H9 (cell line): ENCODE data around the gene ZNF583. TPM values are rescaled to one million over a fixed set of nuclear protein-coding genes. Genes with fewer than 3 reads are reported as not detected.

ENCODE experiments used
- DNase-seq: peaks from one replicate; pipeline ENCODE4 v3.0.0-alpha.2; 2017
- H2AFZ ChIP-seq: one replicate; pipeline ENCODE4 v1.6.1; 2013; ENCODE audit warnings: mild to moderate bottlenecking, low read length, control low read depth, moderate library complexity
- H2AK5ac ChIP-seq: 2 replicates; pipeline ENCODE4 v1.6.1; 2013; ENCODE audit warnings: low read length, control low read depth, mixed read lengths; ENCODE audit not compliant: insufficient read length
- H2BK120ac ChIP-seq: one replicate; pipeline ENCODE4 v1.6.1; 2013; ENCODE audit warnings: low read depth, mild to moderate bottlenecking, low read length, control low read depth, inconsistent platforms; ENCODE audit not compliant: poor library complexity, severe bottlenecking
- H2BK12ac ChIP-seq: 2 replicates; pipeline ENCODE4 v1.6.1; 2013; ENCODE audit warnings: low read length, control low read depth, mixed read lengths, low read depth; ENCODE audit not compliant: insufficient read length
- H2BK15ac ChIP-seq: 2 replicates; pipeline ENCODE4 v1.6.1; 2013; ENCODE audit warnings: low read depth, low read length, control low read depth
- H2BK20ac ChIP-seq: one replicate; pipeline ENCODE4 v1.6.1; 2013; ENCODE audit warnings: low read depth, mild to moderate bottlenecking, low read length, control low read depth, inconsistent platforms; ENCODE audit not compliant: poor library complexity, severe bottlenecking
- H2BK5ac ChIP-seq: 2 replicates; pipeline ENCODE4 v1.6.1; 2013; ENCODE audit warnings: low read length, control low read depth, mixed read lengths; ENCODE audit not compliant: insufficient read length
- H3K14ac ChIP-seq: 2 replicates; pipeline ENCODE4 v1.6.1; 2013; ENCODE audit warnings: low read length, control low read depth; ENCODE audit not compliant: insufficient read depth
- H3K18ac ChIP-seq: 2 replicates; pipeline ENCODE4 v1.6.1; 2013; ENCODE audit warnings: low read depth, mild to moderate bottlenecking, mixed read lengths, low read length, control low read depth; ENCODE audit not compliant: insufficient read length
- H3K23ac ChIP-seq: 2 replicates; pipeline ENCODE4 v1.6.1; 2013; ENCODE audit warnings: low read length, control low read depth, mixed read lengths, low read depth; ENCODE audit not compliant: insufficient read length
- H3K23me2 ChIP-seq: 2 replicates; pipeline ENCODE4 v1.6.1; 2013; ENCODE audit warnings: low read depth, mild to moderate bottlenecking, mixed read lengths, low read length, control low read depth; ENCODE audit not compliant: insufficient read length, poor library complexity, severe bottlenecking
- H3K27ac ChIP-seq: 2 replicates; pipeline ENCODE4 v1.5.1; 2013; ENCODE audit warnings: low read length, control low read depth, mixed read lengths, low read depth; ENCODE audit not compliant: insufficient read length
- H3K27me3 ChIP-seq: 2 replicates; pipeline ENCODE4 v1.6.1; 2013; ENCODE audit warnings: low read length, control low read depth, inconsistent platforms; ENCODE audit not compliant: insufficient read depth
- H3K4ac ChIP-seq: 2 replicates; pipeline ENCODE4 v1.6.1; 2013; ENCODE audit warnings: low read depth, mild to moderate bottlenecking, control low read depth, inconsistent platforms, low read length, moderate library complexity
- H3K4me1 ChIP-seq: 2 replicates; pipeline ENCODE4 v1.6.1; 2013; ENCODE audit warnings: low read length, control low read depth, inconsistent platforms; ENCODE audit not compliant: insufficient read depth
- H3K4me2 ChIP-seq: 2 replicates; pipeline ENCODE4 v1.6.1; 2013; ENCODE audit warnings: low read length, control low read depth, mixed read lengths; ENCODE audit not compliant: insufficient read length, insufficient read depth
- H3K56ac ChIP-seq: 2 replicates; pipeline ENCODE4 v1.6.1; 2013; ENCODE audit warnings: low read depth, mild to moderate bottlenecking, mixed read lengths, low read length, control low read depth; ENCODE audit not compliant: insufficient read length
- H3K79me1 ChIP-seq: 2 replicates; pipeline ENCODE4 v1.6.1; 2013; ENCODE audit warnings: low read depth, mild to moderate bottlenecking, moderate library complexity, low read length, control low read depth, inconsistent platforms; ENCODE audit not compliant: insufficient read depth, poor library complexity, severe bottlenecking
- H3K79me2 ChIP-seq: 2 replicates; pipeline ENCODE4 v1.6.1; 2013; ENCODE audit warnings: low read length, control low read depth, inconsistent platforms; ENCODE audit not compliant: insufficient read depth
- H3K9ac ChIP-seq: 2 replicates; pipeline ENCODE4 v1.6.1; 2013; ENCODE audit warnings: low read length, control low read depth, mixed read lengths; ENCODE audit not compliant: insufficient read length; ENCODE audit errors: extremely low read depth
- H3K9me3 ChIP-seq: one replicate; pipeline ENCODE4 v1.6.1; 2013; ENCODE audit warnings: low read depth, low read length, inconsistent platforms; ENCODE audit not compliant: control insufficient read depth
- H3T11ph ChIP-seq: one replicate; pipeline ENCODE4 v1.6.1; 2013; ENCODE audit warnings: mild to moderate bottlenecking, low read length, control low read depth, inconsistent platforms
- H4K20me1 ChIP-seq: one replicate; pipeline ENCODE4 v1.6.1; 2013; ENCODE audit not compliant: control insufficient read depth, insufficient read length, insufficient read depth
- H4K5ac ChIP-seq: 2 replicates; pipeline ENCODE4 v1.6.1; 2013; ENCODE audit warnings: low read depth, mild to moderate bottlenecking, mixed read lengths, low read length, control low read depth; ENCODE audit not compliant: insufficient read length
- H4K8ac ChIP-seq: replicated peaks from 2 replicates; pipeline ENCODE4 v1.6.1; 2013; ENCODE audit warnings: low read length, control low read depth, mixed read lengths, low read depth; ENCODE audit not compliant: insufficient read length
- H4K91ac ChIP-seq: 2 replicates; pipeline ENCODE4 v1.6.1; 2013; ENCODE audit warnings: low read depth, mild to moderate bottlenecking, moderate library complexity, mixed read lengths, low read length, control low read depth; ENCODE audit not compliant: insufficient read length
- H3K27ac Mint-ChIP-seq, 3 experiments: 2 replicates in 2 of 3; 3 replicates in 1 of 3; pipeline ENCODE4 v1.8.0; 2020 to 2021; ENCODE audit warnings: mixed read lengths in 3 of 3, mild to moderate bottlenecking in 1 of 3, moderate library complexity in 1 of 3
- H3K27me3 Mint-ChIP-seq: 2 replicates; pipeline ENCODE4 v1.8.0; 2021; ENCODE audit warnings: low read depth, mild to moderate bottlenecking, moderate library complexity, mixed read lengths
- H3K36me3 Mint-ChIP-seq, 3 experiments: 2 replicates in 2 of 3; 3 replicates in 1 of 3; pipeline ENCODE4 v1.8.0; 2020 to 2021; ENCODE audit warnings: low read depth in 3 of 3, mixed read lengths in 3 of 3; ENCODE audit not compliant: insufficient read depth in 1 of 3
- H3K4me1 Mint-ChIP-seq, 2 experiments: 2 replicates each; pipeline ENCODE4 v1.8.0; 2020; ENCODE audit warnings: mixed read lengths in 2 of 2
- H3K4me3 Mint-ChIP-seq, 2 experiments: 2 replicates in 1 of 2; 3 replicates in 1 of 2; pipeline ENCODE4 v1.8.0; 2020 to 2021; ENCODE audit warnings: mild to moderate bottlenecking in 2 of 2, mixed read lengths in 2 of 2, moderate library complexity in 1 of 2
- H3K9me3 Mint-ChIP-seq, 2 experiments: 2 replicates in 1 of 2; 3 replicates in 1 of 2; pipeline ENCODE4 v1.8.0; 2020; ENCODE audit warnings: mild to moderate bottlenecking in 2 of 2, mixed read lengths in 2 of 2, moderate library complexity in 1 of 2
- CTCF ChIP-seq: fragments of 200-600 bp; sonication (generic); conservative IDR thresholded peaks from 3 replicates; pipeline ENCODE4 v1.8.0; 2021; ENCODE audit warnings: antibody characterized with exemption, mild to moderate bottlenecking
- WGBS: extraction: QIAGEN DNeasy Blood & Tissue Kit; methylation state at CpG from one replicate; pipeline ENCODE4 v1.1.7; 2013; ENCODE audit warnings: missing lambda C conversion rate, low lambda C conversion rate, mixed read lengths; ENCODE audit not compliant: insufficient read length; ENCODE audit errors: extremely low coverage; 5-methylcytosine and 5-hydroxymethylcytosine counted together
- total RNA-seq: library from RNA; stranded (reverse); gene quantifications from 2 replicates; pipeline ENCODE4 v1.2.1, GENCODE V29; 2021

Gene ZNF583
- total RNA-seq, 1 experiment from 2014 or later, result 3.3 TPM

GRCh38 chr19:56360841-56361240 is 43.3 kb upstream of the ZNF583 start:
- no peak overlapping the region for H3K4me3 Mint-ChIP-seq
- Histone ChIP-seq H3K56ac (no peak overlapping the region), H3K23me2 (no peaks in the 10 kb centered on the region), H3K23ac (no peak overlapping the region), H2BK5ac (no peak overlapping the region), H3K14ac (no peak overlapping the region), H4K5ac (no peak overlapping the region), H3K9me3 (no peaks in the 10 kb centered on the region), H4K91ac (no peak overlapping the region), H3K18ac (no peak overlapping the region), H3K27me3 (no peaks in the 10 kb centered on the region), H3K27ac (no peak overlapping the region), H3T11ph (no peak overlapping the region), H3K4ac (no peak overlapping the region), H3K4me1 (no peaks in the 10 kb centered on the region), H2BK12ac (no peak overlapping the region), H2BK20ac (no peak overlapping the region), H3K4me2 (no peak overlapping the region), H4K8ac (no peak overlapping the region), H4K20me1 (no peaks in the 10 kb centered on the region), H2AFZ (no peak overlapping the region), H3K79me2 (no peaks in the 10 kb centered on the region), H2BK120ac (no peak overlapping the region), H3K79me1 (no peaks in the 10 kb centered on the region), H2BK15ac (no peak overlapping the region), H2AK5ac (no peak overlapping the region), H3K9ac (no peak overlapping the region)
- no CpG with 5 or more reads among the region's 2 CpGs for WGBS
- DNase-seq, result no peak
- TF ChIP-seq CTCF, result no peak
- no peak overlapping the region for H3K27ac Mint-ChIP-seq
- H3K9me3 Mint-ChIP-seq, result peaks cover 54 to 86% of the 10 kb centered on the region in 2 experiments
- no peaks in the 10 kb centered on the region for H3K4me1 Mint-ChIP-seq
- peaks cover 4 to 48% (median 26%) of the 10 kb centered on the region in 3 experiments for H3K36me3 Mint-ChIP-seq
- peaks cover 1% of the 10 kb centered on the region; the same call in 1 of the 2 replicates for H3K27me3 Mint-ChIP-seq
